Gastrocnemius medialis (tissue), 4 donors: ENCODE data around the gene AKAP12.

Experiments used
- CTCF ChIP-seq, 5 experiments: fragments of 450-650 bp in 3 of 5; fragments of 200-600 bp in 2 of 5; sonication (generic) in 2 of 5; IDR thresholded peaks in 4 of 5; conservative IDR thresholded peaks in 1 of 5; 1 replicate in 4 of 5; 2 replicates in 1 of 5; pipeline ENCODE4 v1.5.1; 2016 to 2019; ENCODE audit warnings: antibody characterized with exemption in 5 of 5, mild to moderate bottlenecking in 3 of 5, moderate library complexity in 3 of 5
- POLR2A ChIP-seq, 2 donors: fragments of 450-650 bp; IDR thresholded peaks; one replicate each; pipeline ENCODE4 v1.6.1; 2017; ENCODE audit warnings: antibody characterized with exemption in 2 of 2, mild to moderate bottlenecking in 2 of 2, moderate library complexity in 2 of 2

GRCh38 chr6:151353795-151354194 is 114.0 kb downstream of the AKAP12 start:
- TF ChIP-seq POLR2A (IDR thresholded peaks at IDR 0.05) (no peak), CTCF (IDR thresholded peaks at IDR 0.05 in 4 of 5, conservative IDR thresholded peaks at IDR 0.05 in 1 of 5) (no peak)
